ENCODE data around the gene FHL3. TPM values are rescaled to one million over a fixed set of nuclear protein-coding genes. Genes with fewer than 3 reads are reported as not detected.

The FHL3 gene
- total and polyA plus RNA-seq, 9 of the 15 experiments (the other 6 are each of a cell fraction or from before 2014, with no cell fraction given) = 6.1 to 144 (median 34.1) TPM

GRCh38 chr1:38014724-38015424 lies 9.6 kb upstream of the FHL3 start:
- FAIRE-seq (no peak), ATAC-seq (no peak), DNase-seq (ENCODE audit: extremely low read depth in 1 of 4, low spot score in 3 of 4) (peak in 1 of 4 experiments; percentile 44)
- Histone ChIP-seq H3K9me3 (replicated peaks; ENCODE audit: control insufficient read depth, insufficient read depth, low read depth, low read length) (no peaks in the 10 kb centered on the region), H3K9ac (ENCODE audit: insufficient read depth in 1 of 2, low read depth in 2 of 2, low read length in 2 of 2) (peak overlapping the region; percentile 72 to 99; a peak in 3 of 4 replicates), H3K9me1 (ENCODE audit: control insufficient read depth, insufficient read depth, low read length) (no peaks in the 10 kb centered on the region), H3K27me3 (ENCODE audit: control insufficient read depth in 2 of 2, insufficient read depth in 2 of 2, low read length in 2 of 2) (no peaks in the 10 kb centered on the region), H3K27ac (ENCODE audit: extremely low read depth, low read depth, low read length) (peak overlapping the region; percentile 72), H3K4me2 (ENCODE audit: insufficient read depth, low read length) (peak overlapping the region; percentile 99), H2AFZ (ENCODE audit: low read depth, low read length) (no peak overlapping the region), H3K36me3 (ENCODE audit: control insufficient read depth, insufficient read depth, low read length) (peaks cover 64% of the 10 kb centered on the region), H3K4me3 (peak overlapping the region; percentile 89), H3K4me1 (replicated peaks in 1 of 2; ENCODE audit: control insufficient read depth in 2 of 2, insufficient read depth in 2 of 2, low read length in 2 of 2) (peaks cover 17 to 46% of the 10 kb centered on the region in 2 experiments), H4K20me1 (replicated peaks; ENCODE audit: control insufficient read depth, insufficient read depth, low read length) (0 out of 2 replicates have a peak, but pooled peaks cover 7% of the 10 kb centered on the region), H3K79me2 (ENCODE audit: control insufficient read depth, insufficient read depth, low read length) (peaks cover 79% of the 10 kb centered on the region)
- CTCF ChIA-PET (ENCODE audit: low intra/inter-chr PET ratio) = no interaction called here
- POLR2A ChIA-PET = interaction anchor here (0.7 to 6.7 kb wide), 8 partner anchors 9 to 189 kb away, joined by 3 to 71 read pairs (median 8); partner anchors contain the start of gene INPP5B
- in situ Hi-C loops (cut with MboI) (no loop called here), intact Hi-C loops (cut with micrococcal nuclease) (loop anchor here (5.0 kb wide), 1 partner anchor 323 kb away; the partner anchor contains the start of gene CDCA8)
- 50% methylated on average over 10 of the region's 11 CpGs for WGBS (ENCODE audit: insufficient coverage, low coverage, missing lambda C conversion rate)
- BruUV-seq (replicated peaks) = no TSS peak
- TF ChIP-seq CHCHD3 (CRISPR knock-in tag; IDR thresholded peaks at IDR 0.05) (no peak), ZBTB43 (CRISPR knock-in tag; IDR thresholded peaks at IDR 0.05) (0 out of 2 replicates have a peak, but pooled peaks have one; percentile 18), ATF3 (IDR thresholded peaks at IDR 0.05) (peak; percentile 50; the same call in 1 of the 2 replicates), ATF3 (CRISPR knock-in tag; conservative IDR thresholded peaks at IDR 0.05) (no peak), AFF4 (CRISPR knock-in tag; IDR thresholded peaks at IDR 0.05) (0 out of 2 replicates have a peak, but pooled peaks have one; percentile 29), TGIF2 (CRISPR knock-in tag; IDR thresholded peaks at IDR 0.05) (0 out of 2 replicates have a peak, but pooled peaks have one; percentile 36), CEBPG (CRISPR knock-in tag; IDR thresholded peaks at IDR 0.05) (0 out of 2 replicates have a peak, but pooled peaks have one; percentile 38), CEBPG (tag; conservative IDR thresholded peaks at IDR 0.05 in 1 of 2, IDR thresholded peaks at IDR 0.05 in 1 of 2) (peak; percentile 46 to 56; a peak in 2 of 4 replicates), NR2C1 (IDR thresholded peaks at IDR 0.05) (peak; percentile 64), NR2C1 (tag; IDR thresholded peaks at IDR 0.05) (peak; percentile 45; the same call in 1 of the 2 replicates), GABPB1 (CRISPR knock-in tag; IDR thresholded peaks at IDR 0.05) (peak; percentile 39; the same call in 1 of the 2 replicates), USF2 (CRISPR knock-in tag; IDR thresholded peaks at IDR 0.05) (no peak)
